T-helper 1 cell treated with Interleukin-12 subunit alpha and Interleukin-12 subunit beta and Interleukin-4 antibody, amounts not matched to agents 30 μg/mL and 1 μg/mL, for 36 hours (primary cell): ENCODE data around the gene KLF15.

Experiments
- H3K27ac Mint-ChIP-seq: one replicate; pipeline ENCODE4 v1.8.0; 2021; ENCODE audit warnings: mild to moderate bottlenecking, mixed read lengths
- H3K27me3 Mint-ChIP-seq: one replicate; pipeline ENCODE4 v1.8.0; 2021; ENCODE audit warnings: low read depth, mixed read lengths
- H3K36me3 Mint-ChIP-seq: one replicate; pipeline ENCODE4 v1.8.0; 2021; ENCODE audit warnings: low read depth, mixed read lengths
- H3K4me1 Mint-ChIP-seq: one replicate; pipeline ENCODE4 v1.8.0; 2021; ENCODE audit warnings: low read depth, mixed read lengths
- H3K4me3 Mint-ChIP-seq: one replicate; pipeline ENCODE4 v1.8.0; 2021; ENCODE audit warnings: mild to moderate bottlenecking, moderate library complexity, mixed read lengths
- H3K9me3 Mint-ChIP-seq: one replicate; pipeline ENCODE4 v1.8.0; 2021; ENCODE audit warnings: mixed read lengths

KLF15 gene

GRCh38 chr3:126360046-126360713 lies 3.0 kb upstream of the KLF15 start:
- H3K27me3 Mint-ChIP-seq = peaks cover 49% of the 10 kb centered on the region
- no peaks in the 10 kb centered on the region for H3K36me3 Mint-ChIP-seq
- H3K4me3 Mint-ChIP-seq = no peak overlapping the region
- H3K4me1 Mint-ChIP-seq = peaks cover 11% of the 10 kb centered on the region
- no peak overlapping the region for H3K27ac Mint-ChIP-seq
- H3K9me3 Mint-ChIP-seq = no peaks in the 10 kb centered on the region

- Mint-ChIP-seq H3K27me3 (peaks cover 56% of the 10 kb centered on the region), H3K4me3 (peak overlapping the region; percentile 26), H3K27ac (no peak overlapping the region), H3K36me3 (no peaks in the 10 kb centered on the region), H3K9me3 (no peaks in the 10 kb centered on the region), H3K4me1 (peaks cover 11% of the 10 kb centered on the region)
Measured at GRCh38 chr3:126358816-126359181, 1.6 kb upstream of the KLF15 start.

- Mint-ChIP-seq H3K36me3 (no peaks in the 10 kb centered on the region), H3K27ac (no peak overlapping the region), H3K9me3 (no peaks in the 10 kb centered on the region), H3K4me3 (peak overlapping the region; percentile 84), H3K4me1 (peaks cover 11% of the 10 kb centered on the region), H3K27me3 (peaks cover 56% of the 10 kb centered on the region)
Measured at GRCh38 chr3:126358038-126358815, 1.0 kb upstream of the KLF15 start.

- Mint-ChIP-seq H3K36me3 (no peaks in the 10 kb centered on the region), H3K27ac (no peak overlapping the region), H3K27me3 (peaks cover 51% of the 10 kb centered on the region), H3K4me1 (peaks cover 11% of the 10 kb centered on the region), H3K4me3 (peak overlapping the region; percentile 81), H3K9me3 (no peaks in the 10 kb centered on the region)
Measured at GRCh38 chr3:126356373-126357264, 589 bp downstream of the KLF15 start.

- peak overlapping the region; percentile 81 for H3K4me3 Mint-ChIP-seq
- no peaks in the 10 kb centered on the region for H3K9me3 Mint-ChIP-seq
- H3K4me1 Mint-ChIP-seq = peaks cover 11% of the 10 kb centered on the region
- H3K27me3 Mint-ChIP-seq = peaks cover 46% of the 10 kb centered on the region
- no peak overlapping the region for H3K27ac Mint-ChIP-seq
- H3K36me3 Mint-ChIP-seq = no peaks in the 10 kb centered on the region
Measured at GRCh38 chr3:126355777-126356372, 1.3 kb downstream of the KLF15 start.

- H3K4me3 Mint-ChIP-seq = peak overlapping the region; percentile 46
- H3K27ac Mint-ChIP-seq = no peak overlapping the region
- peaks cover 11% of the 10 kb centered on the region for H3K4me1 Mint-ChIP-seq
- H3K27me3 Mint-ChIP-seq = peaks cover 45% of the 10 kb centered on the region
- H3K9me3 Mint-ChIP-seq = no peaks in the 10 kb centered on the region
- no peaks in the 10 kb centered on the region for H3K36me3 Mint-ChIP-seq
Measured at GRCh38 chr3:126355251-126355650, 2.0 kb downstream of the KLF15 start.

- no peak overlapping the region for H3K4me3 Mint-ChIP-seq
- H3K27ac Mint-ChIP-seq = no peak overlapping the region
- no peaks in the 10 kb centered on the region for H3K9me3 Mint-ChIP-seq
- H3K4me1 Mint-ChIP-seq = peaks cover 11% of the 10 kb centered on the region
- H3K27me3 Mint-ChIP-seq = peaks cover 40% of the 10 kb centered on the region
- no peaks in the 10 kb centered on the region for H3K36me3 Mint-ChIP-seq
Measured at GRCh38 chr3:126354776-126355175, 2.4 kb downstream of the KLF15 start.

- no peaks in the 10 kb centered on the region for H3K36me3 Mint-ChIP-seq
- no peaks in the 10 kb centered on the region for H3K9me3 Mint-ChIP-seq
- peaks cover 11% of the 10 kb centered on the region for H3K4me1 Mint-ChIP-seq
- peaks cover 32% of the 10 kb centered on the region for H3K27me3 Mint-ChIP-seq
- H3K4me3 Mint-ChIP-seq = no peak overlapping the region
- no peak overlapping the region for H3K27ac Mint-ChIP-seq
Measured at GRCh38 chr3:126353694-126354321, 3.4 kb downstream of the KLF15 start.

GRCh38 chr3:126352476-126353454 lies 4.4 kb downstream of the KLF15 start:
- Mint-ChIP-seq H3K36me3 (no peaks in the 10 kb centered on the region), H3K4me3 (no peak overlapping the region), H3K27me3 (peaks cover 22% of the 10 kb centered on the region), H3K27ac (no peak overlapping the region), H3K4me1 (peaks cover 8% of the 10 kb centered on the region), H3K9me3 (no peaks in the 10 kb centered on the region)

GRCh38 chr3:126351771-126352475 lies 5.3 kb downstream of the KLF15 start:
- peaks cover 18% of the 10 kb centered on the region for H3K27me3 Mint-ChIP-seq
- H3K4me3 Mint-ChIP-seq = no peak overlapping the region
- no peaks in the 10 kb centered on the region for H3K9me3 Mint-ChIP-seq
- H3K27ac Mint-ChIP-seq = no peak overlapping the region
- no peaks in the 10 kb centered on the region for H3K36me3 Mint-ChIP-seq
- H3K4me1 Mint-ChIP-seq = peaks cover 5% of the 10 kb centered on the region

- H3K27ac Mint-ChIP-seq = no peak overlapping the region
- H3K9me3 Mint-ChIP-seq = no peaks in the 10 kb centered on the region
- H3K36me3 Mint-ChIP-seq = no peaks in the 10 kb centered on the region
- no peak overlapping the region for H3K4me3 Mint-ChIP-seq
- H3K27me3 Mint-ChIP-seq = peaks cover 15% of the 10 kb centered on the region
- H3K4me1 Mint-ChIP-seq = peaks cover 3% of the 10 kb centered on the region
Measured at GRCh38 chr3:126351086-126351770, 6.0 kb downstream of the KLF15 start.

- peaks cover 2% of the 10 kb centered on the region for H3K4me1 Mint-ChIP-seq
Measured at GRCh38 chr3:126350502-126351085, 6.6 kb downstream of the KLF15 start.

More at GRCh38 chr3:126350502-126351085, 6.6 kb downstream of the KLF15 start:
- Mint-ChIP-seq H3K9me3 (no peaks in the 10 kb centered on the region), H3K4me3 (no peak overlapping the region), H3K36me3 (no peaks in the 10 kb centered on the region), H3K27me3 (peaks cover 11% of the 10 kb centered on the region), H3K27ac (no peak overlapping the region)
